Inflammatory macrophage treated with lipopolysaccharide for 1 hour (primary cell): ENCODE results near the gene RNF224.
"Not testable (repeated sequence)": the region's sequence is repeated elsewhere in the genome, so short reads cannot be mapped to it uniquely, and the experiment has no call there.

ENCODE experiments used
- DNase-seq, 2 donors: peaks; one replicate each; pipeline ENCODE4 v3.0.0-alpha.2; 2020 to 2022

The RNF224 gene

DNA sequence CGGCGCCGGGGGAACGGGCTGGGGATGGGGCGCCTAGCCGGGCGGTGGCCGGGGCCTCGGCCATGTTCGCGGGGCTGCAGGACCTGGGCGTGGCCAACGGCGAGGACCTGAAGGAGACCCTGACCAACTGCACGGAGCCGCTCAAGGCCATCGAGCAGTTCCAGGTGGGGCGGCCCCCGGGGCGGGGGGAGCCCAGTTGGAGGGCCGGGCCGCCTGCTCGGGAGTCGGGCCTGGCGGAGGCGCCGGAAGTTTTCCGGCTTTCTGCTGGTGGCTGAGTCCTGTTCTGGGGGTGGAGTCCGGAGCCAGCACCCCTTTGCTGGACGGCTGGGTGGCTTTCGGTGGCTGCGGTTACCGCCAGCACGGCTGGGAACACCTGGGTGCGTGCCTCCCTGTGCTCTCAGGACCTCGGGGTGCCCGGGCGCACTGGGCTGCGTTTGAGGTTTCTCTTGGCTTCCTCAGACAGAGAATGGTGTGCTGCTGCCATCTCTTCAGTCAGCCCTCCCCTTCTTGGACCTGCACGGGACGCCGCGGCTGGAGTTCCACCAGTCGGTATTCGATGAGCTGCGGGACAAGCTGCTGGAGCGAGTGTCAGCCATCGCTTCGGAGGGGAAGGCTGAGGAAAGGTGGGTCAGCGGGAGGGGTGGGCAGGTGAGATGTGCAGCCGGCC, 28.3 kb downstream of the RNF224 start:
- peak; percentile 17 to 19 for DNase-seq

DNA sequence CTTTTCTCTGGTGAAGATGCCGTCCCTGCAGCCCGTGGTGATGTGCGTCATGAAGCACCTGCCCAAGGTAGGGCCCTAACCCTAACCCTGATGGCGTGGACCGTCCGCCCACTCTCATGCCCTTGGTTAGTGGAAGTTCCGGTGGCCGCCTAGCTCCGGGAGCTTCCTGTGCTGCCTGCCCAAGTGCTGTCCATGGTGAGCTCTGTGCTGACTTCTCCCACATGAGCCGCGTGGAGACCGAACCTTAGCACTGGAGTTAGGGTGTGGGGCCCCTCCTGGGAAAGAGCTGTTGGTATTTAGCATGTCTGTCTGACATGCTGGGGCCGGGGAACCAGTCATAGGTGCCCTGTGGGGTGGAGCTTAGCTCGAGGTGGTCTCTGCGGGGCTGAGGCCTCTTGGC, 29.1 kb downstream of the RNF224 start:
- no peak for DNase-seq

DNA sequence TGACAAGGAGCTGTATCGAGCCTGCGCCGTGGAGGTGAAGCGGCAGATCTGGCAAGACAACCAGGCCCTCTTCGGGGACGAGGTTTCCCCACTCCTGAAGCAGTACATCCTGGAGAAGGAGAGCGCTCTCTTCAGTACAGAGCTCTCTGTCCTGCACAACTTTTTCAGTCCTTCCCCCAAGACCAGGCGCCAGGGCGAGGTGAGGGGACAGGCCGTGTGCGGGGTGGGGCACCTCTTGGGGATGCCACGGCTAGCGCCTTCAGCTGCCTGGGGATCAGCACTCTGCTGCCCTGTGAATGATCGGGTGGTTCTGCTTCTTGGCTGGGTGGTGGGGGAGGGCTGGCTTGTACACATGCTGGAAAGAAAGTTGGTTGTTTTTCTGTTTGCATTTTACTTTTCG, 29.6 kb downstream of the RNF224 start:
- DNase-seq, result no peak

DNA sequence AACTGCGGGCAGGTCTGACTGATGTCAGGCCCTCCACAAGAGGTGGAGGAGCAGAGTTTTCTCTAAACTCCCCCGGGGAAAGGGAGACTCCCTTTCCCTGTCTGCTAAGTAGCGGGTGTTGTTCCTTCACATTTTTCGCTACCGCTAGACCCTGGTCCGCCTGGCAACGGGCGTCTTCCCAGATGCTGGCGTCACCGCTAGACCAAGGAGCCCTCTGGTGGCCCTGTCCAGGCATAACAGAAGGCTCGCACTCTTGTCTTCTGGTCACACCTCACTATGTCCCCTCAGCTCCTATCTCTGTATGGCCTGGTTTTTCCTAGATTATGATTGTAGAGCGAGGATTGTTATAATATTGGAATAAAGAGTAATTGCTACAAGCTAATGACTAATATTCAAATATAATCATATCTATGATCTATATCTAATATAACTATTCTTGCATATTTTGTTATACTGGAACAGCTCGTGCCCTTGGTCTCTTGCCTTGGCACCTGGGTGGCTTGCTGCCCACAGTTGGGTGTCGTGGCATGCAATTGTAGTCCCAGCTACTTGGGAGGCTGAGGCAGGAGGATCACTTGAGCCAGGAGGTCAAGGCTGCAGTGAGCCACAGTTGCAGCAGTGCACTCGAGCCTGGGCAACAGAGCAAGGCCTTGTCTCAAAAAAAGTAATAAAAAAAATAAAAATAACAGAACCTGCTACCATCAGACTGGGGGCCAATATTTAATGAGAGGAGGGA, 35.0 kb downstream of the RNF224 start:
- not testable (repeated sequence) for DNase-seq

DNA sequence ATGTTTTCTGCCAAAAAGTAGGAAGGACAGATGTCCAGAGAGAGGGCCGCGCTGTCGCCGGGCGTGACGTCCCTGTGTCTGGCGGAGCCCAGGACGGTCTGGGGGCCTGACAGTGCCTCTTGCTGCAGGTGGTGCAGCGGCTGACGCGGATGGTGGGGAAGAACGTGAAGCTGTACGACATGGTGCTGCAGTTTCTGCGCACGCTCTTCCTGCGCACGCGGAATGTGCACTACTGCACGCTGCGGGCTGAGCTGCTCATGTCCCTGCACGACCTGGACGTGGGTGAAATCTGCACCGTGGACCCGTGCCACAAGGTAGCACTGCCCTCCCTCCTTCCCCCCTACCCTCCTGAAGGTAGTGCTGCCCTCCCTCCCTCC, 35.6 kb downstream of the RNF224 start:
- no peak for DNase-seq

GRCh38 chr9:137263506-137263905, 36.2 kb downstream of the RNF224 start:
- no peak for DNase-seq

DNA sequence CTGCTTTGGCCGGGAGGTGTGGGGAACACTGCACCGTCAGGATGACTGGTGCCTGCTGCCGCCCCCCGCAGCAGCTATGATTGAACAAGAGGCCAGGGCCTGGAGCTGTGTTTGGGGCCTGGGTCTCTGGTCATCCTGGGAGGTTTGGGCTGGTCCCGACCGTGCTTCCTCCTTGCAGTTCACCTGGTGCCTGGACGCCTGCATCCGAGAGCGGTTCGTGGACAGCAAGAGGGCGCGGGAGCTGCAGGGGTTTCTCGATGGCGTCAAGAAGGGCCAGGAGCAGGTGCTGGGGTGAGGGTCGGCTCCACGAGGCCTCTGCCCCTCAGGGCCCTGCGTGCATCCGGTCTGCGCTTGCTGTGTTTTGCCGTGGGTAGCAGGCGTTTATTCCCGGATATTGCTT, 36.8 kb downstream of the RNF224 start:
- DNase-seq, result no peak

- DNase-seq, result no peak
Observed at GRCh38 chr9:137265496-137266161, 38.3 kb downstream of the RNF224 start.

DNA sequence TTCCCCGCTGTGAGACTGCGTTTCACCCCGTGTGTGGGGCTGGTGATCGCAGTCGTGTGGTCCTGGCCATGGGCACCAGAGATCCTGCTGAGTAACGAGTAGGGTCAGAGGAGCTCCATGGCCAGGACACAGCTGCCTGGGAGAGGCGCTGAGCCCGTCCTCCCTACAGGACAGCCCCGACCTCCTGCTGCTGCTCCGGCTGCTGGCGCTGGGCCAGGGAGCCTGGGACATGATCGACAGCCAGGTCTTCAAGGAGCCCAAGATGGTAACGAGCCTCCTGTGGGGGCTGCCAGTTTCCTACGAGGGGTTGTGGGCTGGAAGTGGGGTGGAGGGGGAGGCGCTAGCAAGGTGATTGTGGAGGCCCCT, 38.8 kb downstream of the RNF224 start:
- no peak for DNase-seq

DNA sequence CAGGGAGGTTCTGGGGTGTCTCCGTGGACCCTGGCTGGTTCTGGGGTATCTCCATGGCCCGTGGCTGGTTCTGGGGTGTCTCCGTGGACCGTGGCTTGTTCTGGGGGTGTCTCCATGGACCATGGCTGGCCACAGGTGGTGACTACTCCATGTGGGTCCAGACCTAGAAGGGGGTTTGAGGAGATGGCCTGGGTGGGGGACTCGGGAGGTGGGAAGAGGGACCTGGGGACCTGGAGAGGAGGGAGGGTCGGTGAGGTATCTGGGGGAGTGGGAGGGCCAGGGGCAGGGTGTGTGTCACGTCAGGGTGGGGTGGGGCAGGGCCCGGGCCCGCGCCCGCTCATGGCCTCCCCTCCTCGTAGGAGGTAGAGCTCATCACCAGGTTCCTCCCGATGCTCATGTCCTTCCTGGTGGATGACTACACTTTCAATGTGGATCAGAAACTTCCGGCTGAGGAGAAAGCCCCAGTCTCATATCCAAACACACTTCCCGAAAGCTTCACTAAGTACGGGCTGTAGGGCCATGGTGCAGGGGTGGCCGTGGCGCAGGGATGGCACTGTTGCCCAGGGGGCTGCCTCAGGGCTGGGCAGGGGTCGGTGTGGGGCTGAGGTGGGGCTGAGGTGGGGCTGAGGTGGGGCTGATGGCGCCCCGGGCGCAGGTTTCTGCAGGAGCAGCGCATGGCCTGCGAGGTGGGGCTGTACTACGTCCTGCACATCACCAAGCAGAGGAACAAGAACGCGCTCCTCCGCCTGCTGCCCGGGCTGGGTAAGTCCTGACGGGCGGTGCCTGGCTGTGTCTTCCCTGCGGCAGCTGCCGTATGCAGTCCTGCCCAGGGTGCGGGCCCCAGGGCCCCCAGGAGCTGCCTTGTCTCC, 39.5 kb downstream of the RNF224 start:
- DNase-seq, result no peak

- no peak for DNase-seq
Observed at GRCh38 chr9:137267933-137268355, 40.6 kb downstream of the RNF224 start.

DNA sequence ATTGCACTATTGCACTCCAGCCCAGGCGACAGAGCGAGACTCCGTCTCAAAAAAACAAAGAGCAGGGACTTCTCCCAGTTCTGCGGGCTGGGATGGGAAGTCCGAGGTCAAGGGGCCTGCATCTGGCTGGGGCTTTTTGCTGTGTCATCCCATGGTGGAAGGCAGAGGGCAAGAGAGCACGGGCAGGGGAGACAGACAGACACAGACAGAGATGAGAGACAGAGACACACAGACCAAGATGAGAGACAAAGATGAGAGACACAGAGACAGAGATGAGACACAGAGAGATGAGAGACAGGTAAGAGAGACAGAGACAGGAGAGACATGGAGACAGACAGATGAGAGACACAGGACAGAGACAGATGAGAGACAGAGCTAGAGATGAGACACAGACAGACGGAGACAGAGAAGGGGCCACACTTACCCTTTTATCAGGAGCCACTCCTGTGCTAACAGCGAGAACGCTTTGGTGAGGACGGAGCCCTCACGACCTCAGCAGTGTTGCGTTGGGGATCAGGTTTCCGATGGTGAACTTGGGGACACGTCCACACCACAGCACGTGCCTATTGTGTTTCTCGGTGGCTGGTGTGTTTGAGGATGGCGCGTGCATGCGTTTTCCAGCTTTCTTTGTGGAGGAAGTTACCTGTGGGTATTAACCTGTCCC, 41.4 kb downstream of the RNF224 start:
- peak; percentile 11 to 38 for DNase-seq

DNA sequence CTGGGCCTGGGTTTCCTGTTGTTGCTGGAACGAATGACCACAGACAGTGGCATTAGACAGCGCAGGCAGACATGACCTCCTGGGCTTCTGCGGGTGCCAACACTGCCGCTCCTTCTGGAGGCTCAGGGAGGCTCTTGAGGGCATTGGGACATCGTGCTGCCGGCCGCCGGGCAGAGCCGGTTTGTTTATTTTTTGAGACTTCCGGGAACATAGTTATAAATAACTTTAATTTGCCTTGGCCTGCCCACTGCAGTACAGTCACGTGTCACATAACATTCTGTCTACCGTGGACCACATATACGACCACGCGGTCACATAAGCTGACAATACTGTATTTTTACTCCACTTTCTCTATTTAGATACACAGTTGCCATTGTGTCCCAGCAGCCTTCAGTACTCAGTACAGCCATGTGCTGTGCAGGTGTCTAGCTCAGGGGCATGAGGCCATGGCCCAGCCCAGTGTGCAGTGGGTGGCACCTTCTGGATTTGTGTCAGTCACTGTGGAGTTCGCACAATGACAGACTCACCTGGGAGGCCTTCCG, 42.0 kb downstream of the RNF224 start:
- no peak for DNase-seq

DNA sequence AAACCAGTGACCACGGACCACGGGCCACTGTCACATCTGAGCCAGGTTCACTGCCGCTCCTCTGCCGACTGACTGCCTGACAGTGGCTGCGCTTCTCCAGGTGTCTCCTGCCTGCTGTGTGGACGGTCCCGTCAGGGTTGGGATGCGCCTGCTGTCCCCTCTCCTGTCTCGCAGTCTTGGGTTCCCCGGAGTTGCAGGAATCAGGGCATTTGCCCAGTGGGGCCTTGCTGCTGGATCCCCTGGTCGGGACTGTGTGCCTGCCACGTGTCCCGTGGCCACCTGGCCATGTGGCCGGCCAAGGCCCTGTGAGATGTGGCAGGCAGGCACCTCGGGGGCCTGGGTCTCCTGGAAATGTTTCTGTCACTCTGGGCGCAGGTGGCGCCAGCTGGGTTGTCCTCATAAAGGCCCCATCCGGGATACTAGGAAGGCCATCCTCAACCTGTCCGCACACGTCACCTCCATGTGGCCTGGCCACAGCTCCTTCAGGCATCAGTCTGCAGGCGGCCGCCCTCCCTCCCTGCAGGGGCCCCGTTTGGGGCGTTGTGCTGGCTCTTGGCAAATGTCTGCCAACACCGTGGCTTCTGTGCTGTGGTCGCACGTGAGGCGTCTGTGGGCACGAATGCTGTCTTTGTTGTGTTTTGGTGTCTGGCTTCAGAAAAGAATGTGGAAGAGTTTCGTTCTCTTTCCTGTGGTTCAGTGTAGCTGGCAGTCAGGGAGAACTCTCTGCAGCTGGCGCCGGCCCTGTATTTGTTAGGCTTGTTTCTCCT, 43.8 kb downstream of the RNF224 start:
- DNase-seq, result no peak

DNA sequence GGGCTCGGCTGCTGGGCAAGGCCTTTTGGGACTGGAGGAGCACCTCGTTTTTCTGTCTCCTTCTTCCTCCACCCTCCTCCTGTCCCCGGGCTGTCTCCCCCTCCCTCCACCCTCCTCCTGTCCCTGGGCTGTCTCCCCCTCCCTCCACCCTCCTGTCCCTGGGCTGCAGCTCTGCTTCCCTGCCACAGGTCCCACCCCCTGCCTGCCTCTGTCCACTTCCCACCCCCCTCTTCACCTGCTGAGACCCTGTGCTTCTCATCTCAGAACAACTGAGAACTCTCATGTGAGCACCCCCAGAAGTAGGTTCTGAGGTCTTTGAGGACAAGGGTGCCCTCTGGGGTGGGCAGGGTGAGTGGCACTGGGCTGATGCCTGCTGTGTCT, 44.4 kb downstream of the RNF224 start:
- no peak for DNase-seq

GRCh38 chr9:137272241-137273094, 45.2 kb downstream of the RNF224 start:
- DNase-seq, result no peak

DNA sequence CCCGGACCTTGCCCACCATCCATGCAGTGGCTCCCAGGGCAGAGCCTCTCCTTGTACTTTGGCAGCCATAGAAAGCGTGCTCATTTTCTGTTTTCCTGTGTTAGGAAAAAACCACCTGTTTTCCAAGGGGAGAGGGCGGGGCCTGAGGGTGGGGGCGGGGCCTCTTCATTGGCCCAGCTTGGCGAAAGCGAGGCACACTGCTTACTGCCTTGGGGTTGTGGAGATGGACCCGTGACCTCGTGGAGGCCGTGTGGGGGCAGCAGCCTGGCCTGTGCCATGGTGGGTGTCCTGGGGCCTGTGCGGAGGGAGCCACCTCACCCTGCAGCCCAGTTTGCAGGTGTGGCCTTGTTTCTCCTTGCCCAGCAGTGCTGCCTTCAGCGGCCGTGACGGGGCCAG, 45.8 kb downstream of the RNF224 start:
- DNase-seq, result no peak

- DNase-seq, result no peak
Observed at GRCh38 chr9:137273611-137274320, 46.5 kb downstream of the RNF224 start.

GRCh38 chr9:137275203-137275587, 47.9 kb downstream of the RNF224 start:
- DNase-seq, result no peak
